GM19395 (cell line): Measurements from ENCODE around the gene DAB2IP.

ENCODE experiments used
- ATAC-seq: cut with Tn5 transposase; IDR thresholded peaks from one replicate; pipeline ENCODE4 v1.9.1; 2021; ENCODE audit warnings: mild to moderate bottlenecking, moderate library complexity; ENCODE audit not compliant: unreplicated experiment

DAB2IP gene

DNA sequence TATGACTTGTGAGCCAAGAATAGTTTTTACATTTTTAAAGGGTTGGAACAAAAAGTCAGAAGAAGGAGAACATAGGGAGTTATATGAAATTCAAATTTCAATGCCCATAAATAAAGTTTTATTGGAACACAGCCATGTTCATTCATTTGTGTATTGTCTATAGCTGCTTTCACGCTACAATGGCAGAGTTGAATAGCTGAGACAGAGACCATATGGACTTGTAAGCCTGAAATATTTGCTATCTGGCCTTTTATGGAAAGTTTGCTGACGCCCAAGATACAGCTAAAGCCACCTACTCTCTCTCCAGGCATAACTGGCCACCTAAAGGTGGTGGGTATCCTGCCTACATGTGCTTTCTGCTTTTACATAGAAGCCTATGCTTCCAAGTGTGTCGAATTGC is 10.9 kb downstream of the DAB2IP start:
- no peak for ATAC-seq

DNA sequence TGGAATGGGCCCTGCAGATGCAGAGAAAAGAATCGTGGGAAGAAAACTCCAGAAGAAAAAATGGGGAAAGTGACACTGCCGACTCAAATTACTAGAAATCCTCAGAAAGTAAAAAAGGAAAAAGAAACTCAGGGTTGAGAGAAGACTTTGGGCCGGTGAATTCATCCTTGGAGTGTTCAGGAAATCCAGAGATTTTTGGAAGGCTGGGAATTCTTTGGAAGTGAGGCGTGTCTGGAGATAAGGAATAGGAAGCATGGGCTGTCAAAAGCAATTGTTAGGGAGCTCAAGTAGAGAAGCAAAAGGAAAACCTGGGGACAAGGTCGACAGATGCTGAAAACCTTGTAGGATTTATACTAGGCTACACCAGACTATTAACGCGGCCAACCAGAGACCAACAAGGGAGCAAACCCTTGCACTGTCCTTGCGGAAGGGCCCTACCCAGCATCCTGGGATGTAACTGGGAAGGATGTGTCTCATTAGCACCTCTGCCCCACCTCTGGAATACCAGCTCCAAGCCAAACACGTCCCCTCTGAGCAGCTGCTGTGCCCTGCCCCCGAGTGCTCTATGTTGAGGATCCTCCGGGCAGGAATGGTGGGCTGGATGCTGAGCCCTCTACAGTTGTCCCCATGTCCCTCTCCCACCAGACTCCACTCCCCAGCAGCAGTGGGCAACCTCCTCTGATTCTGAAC is 11.6 kb downstream of the DAB2IP start:
- ATAC-seq, result no peak

DNA sequence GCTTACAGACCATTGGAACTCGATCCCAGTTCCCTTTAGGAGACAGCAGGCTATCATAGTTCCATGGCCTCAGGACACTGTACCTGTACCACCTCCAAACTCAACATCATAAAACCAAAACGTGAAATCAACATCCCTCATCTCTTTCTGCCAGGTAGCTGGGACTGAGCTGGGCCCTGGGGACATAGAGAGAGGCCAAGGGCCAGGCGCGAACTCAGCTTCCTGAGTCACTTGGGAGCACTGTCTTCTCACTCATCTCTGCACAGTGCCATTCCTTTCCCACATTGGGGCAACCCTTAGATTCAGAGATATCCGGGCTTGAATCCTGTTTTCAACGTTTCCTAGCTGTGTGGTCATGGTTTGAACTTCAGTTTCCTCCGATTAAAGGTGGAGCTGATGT is 12.2 kb downstream of the DAB2IP start:
- no peak for ATAC-seq

DNA sequence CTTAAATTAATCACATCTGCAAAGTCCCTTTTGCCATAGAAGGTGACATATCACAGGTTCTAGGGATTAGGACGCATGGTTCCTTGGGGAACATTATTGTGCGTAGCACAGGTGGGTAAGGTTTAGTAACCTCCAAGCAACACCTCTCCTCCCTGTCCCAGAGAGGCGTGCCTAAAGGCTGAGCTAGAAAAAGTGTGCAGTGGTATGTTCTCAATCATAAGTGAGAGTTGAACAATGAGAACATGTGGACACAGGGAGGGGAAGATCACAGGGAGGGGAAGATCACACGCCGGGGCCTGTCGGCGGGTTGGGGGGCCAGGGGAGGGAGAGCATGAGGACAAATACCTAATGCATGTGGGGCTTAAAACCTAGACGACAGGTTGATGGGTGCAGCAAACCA is 14.9 kb downstream of the DAB2IP start:
- no peak for ATAC-seq

DNA sequence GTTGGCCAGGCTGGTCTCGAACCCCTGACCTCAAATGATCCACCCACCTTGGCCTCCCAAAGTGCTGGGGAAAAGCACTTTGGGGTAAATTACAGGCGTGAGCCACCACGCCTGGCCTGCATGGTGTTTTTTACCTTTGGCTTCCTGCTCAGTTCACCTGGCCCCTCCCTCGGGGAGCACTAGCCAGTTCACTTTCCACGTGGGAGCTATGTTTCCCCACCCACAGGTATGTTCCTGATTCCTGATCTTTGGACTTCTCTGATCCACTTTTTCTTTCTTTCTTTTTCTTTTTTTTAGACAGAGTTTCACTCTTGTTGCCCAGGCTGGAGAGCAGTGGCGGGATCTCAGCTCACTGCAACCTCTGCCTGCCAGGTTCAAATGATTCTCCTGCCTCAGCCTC is 15.8 kb downstream of the DAB2IP start:
- ATAC-seq, result no peak

DNA sequence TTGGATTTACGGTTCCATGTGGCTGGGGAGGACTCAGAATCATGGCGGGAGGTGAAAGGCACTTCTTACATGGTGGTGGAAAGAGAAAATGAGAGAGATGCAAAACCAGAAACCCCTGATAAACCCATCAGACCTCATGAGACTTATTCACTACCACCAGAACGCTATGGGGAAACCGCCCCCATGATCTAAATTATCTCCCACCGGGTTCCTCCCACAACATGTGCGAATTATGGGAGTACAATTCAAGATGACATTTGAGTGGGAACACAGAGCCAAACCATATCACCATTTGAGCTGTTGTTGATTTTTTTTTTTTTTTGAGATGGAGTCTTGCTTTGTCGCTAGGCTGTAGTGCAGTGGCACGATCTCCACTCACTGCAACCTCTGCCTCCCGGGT is 16.5 kb downstream of the DAB2IP start:
- ATAC-seq, result no peak

DNA sequence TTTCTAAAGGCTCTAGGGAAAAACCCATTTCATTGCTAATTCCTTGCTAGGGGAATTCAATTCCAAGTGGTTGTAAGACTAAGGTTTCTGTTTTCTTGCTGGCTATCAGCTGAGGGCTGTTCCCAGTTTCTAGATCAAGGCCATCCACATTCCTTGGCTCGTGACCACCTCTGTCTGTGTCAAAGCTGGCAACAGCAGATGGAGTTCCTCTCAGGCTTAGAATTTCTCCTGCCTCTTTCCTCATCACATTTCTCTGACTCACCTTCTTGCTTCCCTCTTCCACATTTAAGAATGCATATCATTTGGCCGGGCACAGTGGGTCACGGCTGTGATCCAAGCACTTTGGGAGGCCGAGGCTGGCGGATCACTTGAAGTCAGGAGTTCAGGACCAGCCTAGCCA is 19.0 kb downstream of the DAB2IP start:
- ATAC-seq, result no peak

DNA sequence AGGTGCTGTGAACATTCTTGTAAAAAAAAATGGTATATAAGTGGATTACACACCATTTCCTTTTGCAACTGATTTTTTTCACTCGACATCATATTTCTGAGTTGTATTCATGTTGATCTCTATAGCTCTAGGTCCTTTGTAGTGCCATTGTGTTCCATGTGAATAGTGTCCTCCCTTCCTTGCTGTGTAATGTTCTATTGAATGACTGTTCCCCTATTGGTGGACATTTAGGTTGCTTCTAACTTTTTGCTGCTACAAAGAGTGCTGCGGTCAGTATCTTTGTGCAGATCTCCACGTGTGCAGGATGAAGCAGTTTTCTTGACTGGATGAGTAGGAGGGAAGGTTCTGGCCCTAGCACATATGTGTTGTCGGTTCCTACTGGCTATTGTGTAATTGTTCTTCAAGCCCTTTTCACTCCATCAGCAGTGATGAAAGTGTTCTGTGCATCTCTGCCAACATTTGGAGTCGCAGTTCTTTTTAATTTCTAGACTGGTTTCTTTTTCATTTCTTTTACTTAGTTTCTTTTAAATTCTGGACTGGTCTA is 20.2 kb downstream of the DAB2IP start:
- ATAC-seq, result no peak

DNA sequence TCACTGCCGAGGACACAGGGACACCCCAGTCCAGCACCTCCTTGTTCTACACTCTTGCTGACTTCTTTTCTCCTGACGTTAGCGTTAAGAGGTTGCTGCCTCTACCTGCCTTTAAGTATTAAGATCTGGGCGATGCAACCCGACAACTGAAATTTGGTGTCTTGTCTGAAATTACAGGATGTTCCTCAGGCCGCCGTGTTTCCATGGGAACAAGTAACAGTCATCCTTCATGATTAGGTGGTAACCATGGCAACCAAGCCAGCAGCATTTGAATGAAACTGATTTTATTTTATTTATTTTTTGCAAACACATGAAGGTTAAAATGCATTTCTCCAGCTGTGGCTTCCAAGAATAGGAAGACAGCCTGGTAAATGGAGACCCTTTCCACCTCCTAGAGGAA is 20.8 kb downstream of the DAB2IP start:
- no peak for ATAC-seq

DNA sequence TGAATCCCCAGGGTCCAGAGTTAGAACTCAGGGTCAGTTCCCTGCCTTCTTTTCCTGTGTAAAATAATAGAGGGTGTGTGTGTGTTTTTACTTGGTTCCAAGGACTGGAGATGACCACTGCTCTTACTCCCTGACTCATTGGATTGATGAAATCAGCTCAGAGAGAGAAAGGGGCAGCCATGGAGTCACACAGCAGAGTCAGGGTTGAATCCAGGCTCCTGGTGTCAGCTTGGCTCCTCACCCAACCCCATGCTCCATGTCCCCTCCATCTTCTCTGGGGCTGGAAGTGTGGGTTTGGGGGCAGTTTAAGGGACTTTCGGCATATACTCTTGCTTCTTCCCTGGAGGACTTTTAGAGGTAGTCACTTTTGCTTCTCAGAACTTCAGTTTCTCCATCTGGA is 21.6 kb downstream of the DAB2IP start:
- ATAC-seq, result no peak

DNA sequence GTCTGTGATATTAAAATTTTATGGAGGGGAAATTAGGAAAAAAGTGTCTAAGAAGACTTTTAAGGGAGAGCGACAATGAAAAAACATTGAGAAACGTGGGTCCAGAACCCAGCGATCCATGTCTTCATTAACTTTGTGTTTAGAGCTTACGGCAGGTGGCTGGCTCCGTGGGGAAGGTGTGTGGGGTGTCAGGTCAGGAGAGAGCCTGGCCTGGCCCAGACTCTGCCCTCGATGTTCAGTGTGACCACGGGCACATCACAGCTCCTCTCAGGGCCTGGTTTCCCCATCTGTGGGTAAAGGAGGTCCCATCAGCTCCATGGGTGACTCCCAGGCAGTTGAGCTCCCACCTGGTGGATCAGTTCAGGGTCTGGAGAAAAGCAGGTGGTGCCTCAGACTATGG is 22.1 kb downstream of the DAB2IP start:
- ATAC-seq, result no peak

DNA sequence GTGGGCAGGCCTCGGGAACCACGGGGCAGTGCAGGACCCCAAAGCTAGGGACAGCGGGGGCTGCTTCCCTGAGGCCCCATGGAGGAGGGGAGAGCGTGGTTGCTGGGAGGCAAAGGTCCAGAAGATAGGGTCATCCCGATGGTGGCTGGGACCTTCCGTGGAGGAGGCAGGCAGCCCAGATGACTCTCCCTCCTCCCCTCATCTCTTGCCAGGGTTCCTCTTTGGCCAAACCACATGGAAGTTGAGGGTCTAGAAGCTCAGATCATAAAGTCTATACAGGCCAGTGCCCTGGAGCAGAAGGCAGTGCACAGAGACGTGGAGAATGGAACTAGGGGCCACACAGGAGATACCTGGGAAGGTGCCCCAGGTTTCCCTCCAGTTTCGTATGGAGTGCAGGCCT is 22.6 kb downstream of the DAB2IP start:
- ATAC-seq, result no peak

DNA sequence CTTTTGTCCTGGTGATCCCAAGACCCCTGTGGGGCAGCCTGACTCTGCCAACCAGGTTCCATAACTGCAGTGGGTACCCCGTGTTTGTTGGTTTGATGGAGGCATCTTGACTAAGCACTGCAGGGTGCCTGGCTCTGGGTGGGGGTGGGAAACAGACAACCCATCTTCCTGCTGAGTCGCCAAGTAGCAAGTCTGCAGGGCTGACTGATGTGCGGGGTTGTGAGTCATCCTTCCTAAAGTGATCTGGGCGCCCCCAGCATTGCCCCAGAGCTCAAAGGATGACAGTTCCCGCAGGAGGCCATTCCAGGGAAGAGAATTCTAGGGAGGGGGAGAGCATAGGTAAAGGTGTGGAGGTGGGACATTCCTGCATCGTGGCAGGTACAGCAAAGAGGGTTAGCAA is 23.5 kb downstream of the DAB2IP start:
- no peak for ATAC-seq

DNA sequence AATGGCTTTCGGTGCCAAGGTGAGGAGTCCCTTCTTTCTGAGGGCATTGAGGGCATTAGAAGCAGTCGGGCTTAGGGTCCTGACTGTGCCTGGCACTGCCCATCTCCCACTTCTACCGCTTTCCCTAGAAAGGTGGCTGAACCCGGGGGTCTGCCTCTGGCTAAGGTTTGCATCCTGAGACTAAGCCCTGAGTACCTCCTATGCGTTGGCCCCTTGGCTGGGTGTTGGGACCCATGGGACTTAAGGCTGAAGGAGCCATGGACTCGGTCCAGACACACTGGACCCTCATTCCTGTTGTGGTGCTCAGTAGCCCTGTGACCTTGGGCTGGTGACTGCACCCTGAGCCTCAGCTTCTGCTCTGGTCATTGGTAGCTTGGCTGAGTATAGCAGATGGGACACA is 23.9 kb downstream of the DAB2IP start:
- ATAC-seq, result no peak

DNA sequence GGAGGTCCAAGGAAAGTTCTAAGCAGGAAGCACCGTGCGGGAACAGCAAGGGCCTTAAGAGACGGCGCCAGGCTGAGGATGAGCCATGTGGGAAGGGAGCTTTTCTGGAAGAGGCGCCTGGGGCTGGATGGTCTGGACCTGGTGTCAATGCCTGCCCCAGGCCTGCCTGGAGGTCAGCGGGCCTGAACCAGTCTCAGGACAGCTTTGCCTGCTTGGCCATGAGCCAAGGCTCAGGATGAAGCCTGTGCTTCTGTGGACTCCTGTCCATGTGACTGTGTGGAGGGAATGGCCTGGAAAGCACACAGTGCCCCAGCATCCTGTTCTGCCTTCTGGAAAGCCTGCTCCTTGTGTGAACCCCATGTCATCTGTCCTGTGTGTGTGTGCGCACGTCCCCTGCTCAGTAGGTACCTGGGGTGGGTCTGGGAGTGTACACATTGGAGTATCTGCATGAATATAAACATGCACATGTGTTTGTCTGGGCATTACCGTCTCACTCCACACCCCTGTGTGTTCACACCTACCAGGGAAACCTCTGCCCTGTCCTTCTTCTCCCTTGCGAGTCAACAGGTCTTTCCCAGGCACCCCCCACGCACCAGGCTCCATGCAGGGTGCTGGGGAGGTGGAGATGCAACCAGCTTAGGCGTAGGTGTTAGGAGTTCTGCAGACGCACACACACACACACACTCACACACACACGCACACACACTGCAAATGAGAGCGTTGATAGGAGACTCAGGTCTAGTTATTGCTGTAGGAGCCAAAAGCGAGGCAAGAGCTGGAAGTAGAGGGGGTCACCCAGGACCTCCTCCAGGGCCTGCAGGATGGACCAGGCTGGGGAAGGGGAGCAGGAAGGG is 24.8 kb downstream of the DAB2IP start:
- ATAC-seq, result no peak

DNA sequence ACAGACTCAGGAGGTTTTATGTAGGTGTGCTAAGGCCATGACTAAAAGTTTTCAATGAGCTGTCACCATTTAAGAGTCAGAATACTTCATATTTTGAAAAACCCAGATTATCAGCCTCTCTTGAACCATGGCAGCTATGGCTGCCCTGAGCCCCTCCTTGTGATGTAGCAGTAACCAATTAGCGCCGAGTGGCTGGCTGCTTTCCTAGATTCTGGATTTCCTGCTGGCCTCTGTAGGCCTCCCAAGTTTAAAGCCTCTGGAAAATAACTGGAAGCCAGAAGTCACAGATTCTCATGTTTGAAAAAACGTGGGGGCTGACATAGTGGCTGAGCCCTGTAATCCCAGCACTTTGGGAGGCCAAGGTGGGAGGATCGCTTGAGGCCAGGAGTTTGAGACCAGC is 25.5 kb downstream of the DAB2IP start:
- no peak for ATAC-seq

DNA sequence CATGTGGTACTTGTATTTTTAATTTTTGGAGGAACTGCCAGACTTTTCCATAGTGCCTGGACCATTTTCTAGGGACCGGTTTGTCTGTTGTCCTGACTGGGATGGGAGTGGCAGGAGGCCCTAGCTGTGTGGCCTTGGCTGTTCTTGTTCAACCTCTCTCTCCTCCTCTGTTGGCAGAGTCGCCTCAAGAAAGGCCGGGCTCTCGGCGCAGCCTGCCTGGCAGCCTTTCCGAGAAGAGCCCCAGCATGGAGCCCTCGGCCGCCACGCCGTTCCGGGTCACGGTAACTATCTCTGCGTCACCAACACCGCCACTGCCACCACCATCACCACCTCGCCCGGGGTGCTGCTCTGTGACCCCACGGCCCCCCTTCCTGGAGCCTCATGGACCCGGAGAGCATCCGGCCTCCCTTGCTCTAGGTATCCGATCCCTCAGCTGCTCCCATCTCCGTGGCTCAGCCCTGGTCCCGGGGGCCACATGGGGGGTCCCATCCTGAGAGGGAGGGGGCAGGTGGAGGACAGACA is 27.1 kb downstream of the DAB2IP start:
- no peak for ATAC-seq

DNA sequence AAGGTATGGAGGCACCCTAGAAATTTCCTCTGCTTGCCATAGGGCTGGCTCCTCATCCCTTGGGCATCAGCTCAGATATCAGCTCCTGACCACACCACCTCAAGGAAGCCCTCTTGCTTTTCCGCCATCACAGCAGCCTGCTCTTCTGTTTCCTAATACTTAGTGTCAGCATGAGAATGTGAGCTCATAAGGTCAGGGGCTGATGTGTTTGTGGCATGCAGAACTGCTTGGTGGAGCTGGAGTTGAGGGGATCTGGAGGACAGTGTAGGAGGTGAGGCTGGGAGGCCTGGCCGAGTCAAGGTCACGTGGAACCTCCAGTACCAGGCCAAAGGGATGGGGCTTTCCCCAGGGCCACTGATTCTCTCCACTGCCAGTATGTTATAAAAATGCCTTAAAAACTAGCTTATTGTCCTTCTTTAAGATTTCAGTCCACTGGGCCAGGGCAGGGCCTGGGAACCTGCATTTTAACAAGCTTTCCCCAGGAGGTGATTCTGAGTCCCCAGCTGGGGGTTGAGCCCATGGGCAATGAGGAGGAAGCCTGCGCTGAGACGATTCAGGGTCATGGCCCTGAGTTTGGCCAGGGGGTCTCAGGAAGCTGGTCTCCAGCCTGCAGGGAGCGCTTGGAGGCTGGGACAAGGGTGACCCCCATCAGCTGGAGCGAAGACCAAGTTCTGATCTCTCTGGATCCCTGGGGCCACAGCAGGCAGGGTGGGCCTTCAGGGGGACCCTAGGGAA is 28.6 kb downstream of the DAB2IP start:
- ATAC-seq, result no peak

DNA sequence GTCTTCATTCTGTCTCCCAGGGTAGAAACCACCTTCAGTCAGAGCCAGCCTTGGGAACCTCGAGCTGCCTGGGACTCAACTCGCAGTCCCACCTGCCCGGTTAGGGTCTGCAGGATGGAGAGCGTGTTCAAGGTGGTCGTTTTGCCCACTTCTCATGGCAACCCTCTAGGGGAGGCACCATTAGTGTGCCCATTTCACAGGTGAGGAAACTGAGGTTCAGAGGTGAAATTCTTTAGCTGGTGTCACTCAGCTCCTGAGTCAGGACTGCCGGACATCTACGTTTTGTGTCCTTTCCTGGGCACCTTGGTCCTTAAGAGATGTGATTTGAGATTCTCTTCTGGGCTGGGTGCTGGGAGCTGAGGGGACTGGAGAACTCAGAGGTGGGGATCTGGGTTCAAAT is 30.0 kb downstream of the DAB2IP start:
- no peak for ATAC-seq

DNA sequence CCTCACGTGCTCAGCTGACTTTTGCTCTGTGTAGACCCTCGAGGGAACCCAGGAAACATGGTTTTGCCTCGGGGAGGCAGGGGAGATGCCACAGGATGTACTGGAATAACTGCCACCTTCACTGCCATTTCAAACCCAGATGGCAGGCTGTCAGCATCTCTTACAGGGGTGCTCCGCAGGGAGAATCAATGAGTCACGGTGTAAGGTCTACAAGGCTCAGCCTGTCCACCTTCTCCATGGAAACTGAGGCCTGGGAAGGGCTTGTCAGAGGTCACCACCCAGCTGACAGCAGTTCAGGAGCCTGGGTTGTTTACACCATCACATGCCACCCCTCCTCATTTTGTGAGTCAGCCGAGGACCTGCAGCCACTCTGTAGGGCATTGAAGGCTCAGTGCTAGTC is 30.8 kb downstream of the DAB2IP start:
- ATAC-seq, result no peak

DNA sequence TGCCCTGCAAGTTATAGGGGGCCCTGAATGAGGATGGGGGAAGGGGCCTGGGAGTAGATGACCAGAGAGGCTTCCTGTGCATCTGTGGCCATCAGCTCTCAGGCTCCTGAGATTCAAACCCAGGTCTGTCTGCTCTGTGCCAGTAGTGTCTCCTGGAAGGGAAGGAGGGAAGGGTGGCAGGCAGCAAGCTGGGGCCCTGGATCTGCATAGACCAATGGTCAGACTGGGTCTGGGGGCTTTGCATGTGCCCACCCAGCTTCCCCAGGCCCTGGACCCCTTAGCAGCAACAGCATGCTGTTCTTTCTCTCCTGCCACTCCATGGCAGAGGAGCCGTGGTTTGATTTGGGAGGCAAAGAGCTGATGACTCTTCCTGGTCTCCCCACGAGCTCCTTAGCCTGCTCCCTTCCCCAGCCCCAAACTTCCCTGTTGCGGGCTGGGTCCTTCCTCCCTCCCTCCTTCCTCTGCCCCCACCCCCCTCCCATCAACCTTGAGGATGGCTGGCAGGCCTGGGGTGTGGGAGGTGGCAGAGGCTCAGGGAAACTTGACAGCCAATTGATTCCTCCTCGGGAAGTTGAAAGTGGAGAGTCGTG is 31.6 kb downstream of the DAB2IP start:
- ATAC-seq, result no peak
